Lower lobe of right lung (tissue), 2 donors: Measurements from ENCODE around the gene GUSB. TPM values are rescaled to one million over a fixed set of nuclear protein-coding genes. Genes with fewer than 3 reads are reported as not detected.
"Not testable (repeated sequence)": the region's sequence is repeated elsewhere in the genome, so short reads cannot be mapped to it uniquely, and the experiment has no call there.

Experiments
- ATAC-seq, 2 donors: fragments of 200-7000 bp; cut with Tn5 transposase; one replicate each; pipeline ENCODE4 v1.9.1; 2020 to 2022; ENCODE audit warnings: mild to moderate bottlenecking in 2 of 2, moderate library complexity in 2 of 2
- DNase-seq: peaks from one replicate; pipeline ENCODE4 v3.0.0-alpha.2; 2020
- H3K27ac ChIP-seq: fragments of 200-600 bp; one replicate; pipeline ENCODE4 v1.8.0; 2022
- H3K27me3 ChIP-seq: fragments of 200-600 bp; one replicate; pipeline ENCODE4 v1.8.0; 2022; ENCODE audit warnings: low read depth
- H3K36me3 ChIP-seq: fragments of 200-600 bp; one replicate; pipeline ENCODE4 v1.8.0; 2022; ENCODE audit warnings: mild to moderate bottlenecking
- H3K4me1 ChIP-seq: fragments of 200-600 bp; one replicate; pipeline ENCODE4 v1.8.0; 2022
- H3K4me3 ChIP-seq: fragments of 200-600 bp; one replicate; pipeline ENCODE4 v1.8.0; 2022; ENCODE audit warnings: mild to moderate bottlenecking
- H3K9me3 ChIP-seq: fragments of 200-600 bp; one replicate; pipeline ENCODE4 v1.8.0; 2022
- CTCF ChIP-seq: fragments of 200-600 bp; IDR thresholded peaks from one replicate; pipeline ENCODE4 v1.8.0; 2022; ENCODE audit warnings: antibody characterized with exemption, mild to moderate bottlenecking
- intact Hi-C: fragments of 100-400 bp; cut with DNase I; formaldehyde crosslinking; loops from one replicate; pipeline ENCODE4 v1.11.0; 2022
- total RNA-seq: library from RNA; stranded (reverse); fragmentation: NEBNext Ultra II Directional; extraction: Animal tissue kit (Norgen Biotek cat#: 25700); gene quantifications from one replicate; pipeline ENCODE4 v1.2.1, GENCODE V29; 2021
- donor health status: DM: no; HTN: yes; CAD: no; lungs with severe emphysema.

GUSB gene
- total RNA-seq, 1 donor from 2014 or later: 88.6 TPM

GRCh38 chr7:65994984-65995383, 13.0 kb upstream of the GUSB start:
- DNase-seq, ATAC-seq, H3K9me3 ChIP-seq, H3K4me3 ChIP-seq, H3K4me1 ChIP-seq, H3K27me3 ChIP-seq, intact Hi-C loops, H3K27ac ChIP-seq, H3K36me3 ChIP-seq: not testable (repeated sequence)

GRCh38 chr7:65992526-65992925, 10.5 kb upstream of the GUSB start:
- no peak for TF ChIP-seq CTCF

GRCh38 chr7:65991829-65992228, 9.8 kb upstream of the GUSB start:
- H3K9me3 ChIP-seq, intact Hi-C loops, H3K36me3 ChIP-seq, DNase-seq, H3K4me3 ChIP-seq, ATAC-seq, H3K4me1 ChIP-seq, H3K27me3 ChIP-seq, H3K27ac ChIP-seq: not testable (repeated sequence)

More at GRCh38 chr7:65992526-65992925, 10.5 kb upstream of the GUSB start:
- Histone ChIP-seq H3K4me1 (no peaks in the 10 kb centered on the region), H3K27ac (no peak overlapping the region), H3K36me3 (no peaks in the 10 kb centered on the region), H3K4me3 (no peak overlapping the region), H3K9me3 (no peaks in the 10 kb centered on the region), H3K27me3 (no peaks in the 10 kb centered on the region)
- DNase-seq (no peak), ATAC-seq (no peak)
- intact Hi-C loops: no loop called here

DNA sequence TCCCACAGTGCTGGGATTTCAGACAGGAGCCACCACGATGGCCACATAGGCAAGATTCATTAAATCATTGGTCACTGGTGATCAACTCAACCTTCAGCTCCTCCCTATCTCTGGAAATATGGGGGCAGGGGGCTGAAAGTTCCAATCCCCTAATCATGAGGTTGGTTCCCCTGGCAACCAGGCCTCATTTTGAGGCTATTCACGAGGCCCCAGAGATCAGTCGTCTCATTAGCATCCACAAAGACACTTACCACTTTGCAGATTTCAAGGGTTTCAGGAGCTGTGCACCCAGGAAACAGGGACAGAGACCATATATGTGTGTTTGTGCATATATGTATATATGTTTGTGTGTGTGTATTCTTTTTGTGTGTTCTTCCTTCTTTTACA, 7.7 kb upstream of the GUSB start:
- Histone ChIP-seq H3K27ac (no peak overlapping the region), H3K27me3 (no peaks in the 10 kb centered on the region), H3K9me3 (no peaks in the 10 kb centered on the region), H3K36me3 (no peaks in the 10 kb centered on the region), H3K4me3 (no peak overlapping the region), H3K4me1 (no peaks in the 10 kb centered on the region)
- DNase-seq: no peak
- intact Hi-C loops: no loop called here
- ATAC-seq: no peak
- no peak for TF ChIP-seq CTCF

- ATAC-seq, H3K9me3 ChIP-seq, H3K4me3 ChIP-seq, DNase-seq, H3K27me3 ChIP-seq, H3K4me1 ChIP-seq, H3K36me3 ChIP-seq, intact Hi-C loops, H3K27ac ChIP-seq: not testable (repeated sequence)
These were observed 6.5 kb upstream of the GUSB start for GRCh38 chr7:65988503-65988902.

- Histone ChIP-seq H3K4me1 (no peaks in the 10 kb centered on the region), H3K9me3 (no peaks in the 10 kb centered on the region), H3K36me3 (no peaks in the 10 kb centered on the region), H3K27ac (no peak overlapping the region), H3K27me3 (no peaks in the 10 kb centered on the region), H3K4me3 (no peak overlapping the region)
- ATAC-seq: no peak
- intact Hi-C loops: no loop called here
- no peak for DNase-seq
- no peak for TF ChIP-seq CTCF
These were observed 6.1 kb upstream of the GUSB start for GRCh38 chr7:65988084-65988483.

DNA sequence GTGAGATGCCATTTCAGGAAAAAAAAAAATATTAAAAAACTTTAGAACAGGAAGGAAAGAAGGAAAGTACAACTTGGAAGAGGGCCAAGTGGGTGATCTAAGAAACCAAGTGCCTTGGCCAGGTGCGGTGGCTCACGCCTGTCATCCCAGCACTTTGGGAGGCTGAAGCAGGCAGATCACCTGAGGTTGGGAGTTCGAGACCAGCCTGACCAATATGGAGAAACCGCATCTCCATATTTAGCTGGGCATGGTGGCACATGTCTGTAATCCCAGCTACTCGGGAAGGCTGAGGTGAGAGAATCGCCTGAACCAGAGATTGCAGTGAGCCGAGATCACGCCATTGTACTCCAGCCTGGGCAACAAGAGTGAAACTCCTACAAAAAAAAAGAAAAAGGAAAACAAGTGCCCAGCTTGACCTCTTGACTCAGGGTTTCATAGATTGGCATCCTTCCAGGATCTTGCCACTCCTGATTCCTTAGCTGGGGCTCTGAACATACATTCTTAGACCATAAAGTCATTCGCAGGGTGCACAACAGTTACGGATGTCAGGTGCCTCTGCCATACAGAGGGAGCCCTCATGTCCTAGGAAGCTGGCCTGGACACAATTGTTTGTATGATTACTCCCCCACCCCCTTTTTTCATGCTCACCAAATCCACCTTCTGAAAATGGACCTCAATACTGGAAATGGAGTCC, 2.1 kb upstream of the GUSB start:
- no peak for TF ChIP-seq CTCF
- DNase-seq (no peak), ATAC-seq (peak in 1 of 2 donors; percentile 56)
- no peaks in the 10 kb centered on the region for H3K27me3 ChIP-seq
- H3K4me1 ChIP-seq: peaks cover 19% of the 10 kb centered on the region
- no peaks in the 10 kb centered on the region for H3K9me3 ChIP-seq
- intact Hi-C loops: no loop called here
- H3K4me3 ChIP-seq: no peak overlapping the region
- H3K27ac ChIP-seq: peak overlapping the region; percentile 13
- H3K36me3 ChIP-seq: peaks cover 9% of the 10 kb centered on the region
